CD4-positive, alpha-beta T cell treated with Interleukin-15 for 4 hours (primary cell): Measurements from ENCODE around the gene PAQR6.

Experiments
- DNase-seq: peaks from one replicate; pipeline ENCODE4 v3.0.0-alpha.2; 2020; ENCODE audit warnings: low spot score

Gene PAQR6

GRCh38 chr1:156193488-156194299, 54.2 kb downstream of the PAQR6 start, which contains the start of gene SLC25A44:
Gene SLC25A44 (plus strand): TSS chr1:156194104. CDS start chr1:156199848, 5,744 bp downstream.
- DNase-seq = peak; percentile 98
